Cardiac fibroblast (primary cell): ENCODE results near the gene PPP6C.
"Not testable (repeated sequence)": the region's sequence is repeated elsewhere in the genome, so short reads cannot be mapped to it uniquely, and the experiment has no call there.

Experiments used
- DNase-seq, 2 donors: peaks; one replicate each; pipeline versions ENCODE4 v3.0.0 to v3.0.0-alpha.2; 2010; ENCODE audit warnings: low read depth in 2 of 2
- H3K4me3 ChIP-seq, 2 donors: replicated peaks in 1 of 2; 1 replicate in 1 of 2; 2 replicates in 1 of 2; pipeline ENCODE4 v1.5.1; 2011; ENCODE audit warnings: low read depth in 2 of 2, low read length in 2 of 2, mild to moderate bottlenecking in 2 of 2, moderate library complexity in 1 of 2
- TF ChIP-seq, protein P1 (sequence below): IDR thresholded peaks from one replicate; pipeline ENCODE4 v1.5.1; 2011; ENCODE audit warnings: low read depth, mild to moderate bottlenecking, low read length, inconsistent platforms

Gene PPP6C

DNA sequence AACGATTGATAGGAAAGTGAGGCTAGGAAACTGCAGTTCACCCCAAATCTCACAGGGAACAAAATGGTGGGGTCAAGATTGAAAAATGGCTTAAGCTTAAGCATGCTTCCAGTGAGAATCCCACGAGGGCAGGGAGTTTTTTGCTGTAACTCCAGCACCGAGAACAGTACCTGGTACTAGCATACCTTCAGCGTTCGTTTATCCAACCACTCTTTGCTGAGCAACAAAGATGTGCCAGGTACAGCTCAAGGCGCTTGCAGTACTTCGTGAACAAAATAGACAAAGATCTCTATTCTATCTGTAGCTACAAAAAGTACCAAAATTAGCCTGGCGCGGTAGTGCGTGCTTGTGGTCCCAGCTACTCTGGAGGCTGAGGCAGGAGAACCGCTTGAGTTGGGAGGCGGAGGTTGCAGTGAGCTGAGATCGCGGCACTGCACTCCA, 778 bp upstream of the PPP6C start:
- TF ChIP-seq, protein P1, sequence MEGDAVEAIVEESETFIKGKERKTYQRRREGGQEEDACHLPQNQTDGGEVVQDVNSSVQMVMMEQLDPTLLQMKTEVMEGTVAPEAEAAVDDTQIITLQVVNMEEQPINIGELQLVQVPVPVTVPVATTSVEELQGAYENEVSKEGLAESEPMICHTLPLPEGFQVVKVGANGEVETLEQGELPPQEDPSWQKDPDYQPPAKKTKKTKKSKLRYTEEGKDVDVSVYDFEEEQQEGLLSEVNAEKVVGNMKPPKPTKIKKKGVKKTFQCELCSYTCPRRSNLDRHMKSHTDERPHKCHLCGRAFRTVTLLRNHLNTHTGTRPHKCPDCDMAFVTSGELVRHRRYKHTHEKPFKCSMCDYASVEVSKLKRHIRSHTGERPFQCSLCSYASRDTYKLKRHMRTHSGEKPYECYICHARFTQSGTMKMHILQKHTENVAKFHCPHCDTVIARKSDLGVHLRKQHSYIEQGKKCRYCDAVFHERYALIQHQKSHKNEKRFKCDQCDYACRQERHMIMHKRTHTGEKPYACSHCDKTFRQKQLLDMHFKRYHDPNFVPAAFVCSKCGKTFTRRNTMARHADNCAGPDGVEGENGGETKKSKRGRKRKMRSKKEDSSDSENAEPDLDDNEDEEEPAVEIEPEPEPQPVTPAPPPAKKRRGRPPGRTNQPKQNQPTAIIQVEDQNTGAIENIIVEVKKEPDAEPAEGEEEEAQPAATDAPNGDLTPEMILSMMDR, result no peak
- no peak for DNase-seq

GRCh38 chr9:125189011-125189360, 617 bp downstream of the PPP6C start:
- DNase-seq, result peak in 1 of 2 donors; percentile 12
- peak overlapping the region; percentile 100 for H3K4me3 ChIP-seq
- TF ChIP-seq, protein P1, result no peak

More for the DNA sequence above, 778 bp upstream of the PPP6C start:
- H3K4me3 ChIP-seq, result peak overlapping the region; percentile 100

GRCh38 chr9:125183561-125183960, 6.0 kb downstream of the PPP6C start:
- DNase-seq, result no peak
- TF ChIP-seq, protein P1, result no peak
- H3K4me3 ChIP-seq, result no peak overlapping the region

DNA sequence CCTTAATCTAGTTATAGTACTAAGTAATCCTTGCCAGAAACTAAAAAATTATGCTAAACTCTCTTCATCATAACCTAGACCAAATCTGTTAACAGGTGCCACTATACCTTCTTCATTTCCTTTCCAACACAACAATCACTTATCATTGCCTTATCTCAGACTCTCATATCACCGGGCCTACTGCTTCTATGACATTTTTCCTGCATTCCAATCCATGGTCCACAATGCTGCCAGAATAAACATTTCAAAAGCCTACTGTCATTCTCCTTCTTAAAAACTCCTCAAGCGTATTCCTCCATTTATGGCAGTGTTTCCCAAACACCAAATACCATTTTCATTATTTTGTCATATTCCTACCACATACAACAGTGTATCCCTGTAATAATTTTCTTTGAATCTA, 6.5 kb downstream of the PPP6C start:
- TF ChIP-seq, protein P1, result no peak
- peak; percentile 28 to 52 for DNase-seq
- no peak overlapping the region for H3K4me3 ChIP-seq

GRCh38 chr9:125181756-125182155, 7.8 kb downstream of the PPP6C start:
- not testable (repeated sequence) for DNase-seq, H3K4me3 ChIP-seq

- H3K4me3 ChIP-seq, result no peak overlapping the region
- TF ChIP-seq, protein P1, result no peak
- DNase-seq, result no peak
Measured at GRCh38 chr9:125180876-125181275, 8.7 kb downstream of the PPP6C start.

GRCh38 chr9:125179776-125180175, 9.8 kb downstream of the PPP6C start:
- DNase-seq, H3K4me3 ChIP-seq: not testable (repeated sequence)

DNA sequence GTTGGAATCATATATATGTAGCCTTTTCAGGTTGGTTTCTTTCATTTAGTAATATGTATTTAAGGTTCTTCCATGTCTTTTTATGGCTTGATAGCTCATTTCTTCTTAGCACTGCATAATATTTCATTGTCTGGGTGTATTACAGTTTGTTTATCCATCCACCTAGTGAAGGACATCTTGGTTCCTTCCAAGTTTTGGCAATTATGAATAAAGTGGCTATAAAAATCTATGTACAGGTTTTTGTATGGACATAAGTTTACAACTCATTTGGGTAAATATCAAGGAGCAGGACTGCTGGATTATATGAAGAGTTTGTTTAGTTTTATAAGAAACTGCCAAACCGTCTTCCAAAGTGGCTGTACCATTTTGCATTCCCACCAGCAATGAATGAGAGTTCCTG, 11.7 kb downstream of the PPP6C start:
- TF ChIP-seq, protein P1, result no peak
- H3K4me3 ChIP-seq, result no peak overlapping the region
- DNase-seq, result no peak
